Measurements from ENCODE around the gene ZDHHC9. TPM values are rescaled to one million over a fixed set of nuclear protein-coding genes. Genes with fewer than 3 reads are reported as not detected.
A peak's percentile ranks its signal among the peaks of the same experiment; 100 is the strongest.

ZDHHC9 gene
- total and polyA plus RNA-seq, 2 donors from 2014 or later, result 24.5 to 31.4 TPM

- no peak overlapping the region for H3K9ac ChIP-seq (ENCODE audit: low read length in 3 of 3)
- H3K9me3 ChIP-seq (ENCODE audit: control insufficient read depth in 2 of 3, insufficient read depth in 1 of 3, low read length in 3 of 3), result no peaks in the 10 kb centered on the region
- DNase-seq (peak in 1 of 5 donors; percentile 29), FAIRE-seq (no peak)
- TF ChIP-seq CTCF (IDR thresholded peaks at IDR 0.05; ENCODE audit: borderline replicate concordance, extremely low read depth, insufficient read depth), result no peak
- H3K4me1 ChIP-seq (ENCODE audit: control insufficient read depth in 2 of 3, insufficient read depth in 2 of 3, low read depth in 1 of 3, low read length in 3 of 3), result no peaks in the 10 kb centered on the region
- no peaks in the 10 kb centered on the region for H3K27me3 ChIP-seq (ENCODE audit: control insufficient read depth, insufficient read depth, low read length)
- H3K4me3 ChIP-seq (ENCODE audit: low read length in 3 of 3), result no peak overlapping the region
- intact Hi-C loops (cut with DNase I), result no loop called here
- no peaks in the 10 kb centered on the region for H3K36me3 ChIP-seq (ENCODE audit: control insufficient read depth in 2 of 3, insufficient read depth in 3 of 3, low read length in 3 of 3)
- no peak overlapping the region for H3K27ac ChIP-seq (ENCODE audit: low read depth in 2 of 2, low read length in 2 of 2)
These were observed 64.5 kb downstream of the ZDHHC9 start for GRCh38 chrX:129779086-129779672.

DNA sequence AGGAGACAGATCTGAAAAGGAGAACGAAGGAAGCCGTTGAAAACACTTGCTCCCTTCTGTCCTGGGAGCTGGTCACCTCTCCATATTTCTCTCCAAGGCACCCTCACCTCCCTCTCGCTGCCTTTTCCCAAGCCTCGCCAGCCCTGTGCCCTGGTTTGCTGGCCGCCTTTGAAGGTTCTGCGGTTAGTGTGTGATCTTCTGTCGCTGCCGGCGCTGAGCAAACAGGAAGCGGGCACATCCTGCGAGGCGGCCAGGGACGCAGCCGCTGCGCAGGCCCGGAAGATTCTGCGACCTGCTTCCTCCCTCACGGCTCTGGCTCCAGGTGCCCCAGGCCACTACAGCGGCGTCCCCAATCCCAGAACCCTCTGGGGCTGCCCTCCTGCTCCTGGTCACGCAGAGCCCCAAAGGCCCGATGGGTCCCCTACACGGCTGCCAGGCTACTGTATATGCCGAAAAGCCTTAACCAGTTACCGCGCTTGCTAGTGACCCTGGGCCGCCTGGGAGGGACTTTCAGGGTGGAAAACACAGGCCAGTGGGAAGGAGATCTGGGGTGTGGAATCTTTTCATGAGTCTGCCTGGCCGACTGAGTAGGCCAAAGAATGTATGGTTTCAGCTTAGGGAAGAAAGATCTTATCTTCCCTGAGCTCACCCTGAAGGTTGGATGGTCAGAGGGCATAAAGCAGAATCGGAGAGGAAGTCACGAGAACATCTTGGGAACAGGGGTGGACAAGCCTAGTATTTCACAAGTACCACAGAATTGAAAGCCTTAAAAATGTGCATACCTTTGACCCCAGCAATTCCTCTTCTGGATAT lies 66.3 kb downstream of the ZDHHC9 start:
- Histone ChIP-seq H3K27ac (ENCODE audit: low read depth in 2 of 2, low read length in 2 of 2) (peak overlapping the region in 1 of 2 donors; percentile 69), H3K27me3 (ENCODE audit: control insufficient read depth, insufficient read depth, low read length) (no peaks in the 10 kb centered on the region), H3K9ac (ENCODE audit: low read length in 3 of 3) (no peak overlapping the region), H3K9me3 (ENCODE audit: control insufficient read depth in 2 of 3, insufficient read depth in 1 of 3, low read length in 3 of 3) (no peaks in the 10 kb centered on the region), H3K4me1 (ENCODE audit: control insufficient read depth in 2 of 3, insufficient read depth in 2 of 3, low read depth in 1 of 3, low read length in 3 of 3) (peaks cover 0 to 4% (median 0%) of the 10 kb centered on the region in 3 donors), H3K36me3 (ENCODE audit: control insufficient read depth in 2 of 3, insufficient read depth in 3 of 3, low read length in 3 of 3) (no peaks in the 10 kb centered on the region), H3K4me3 (ENCODE audit: low read length in 3 of 3) (no peak overlapping the region)
- DNase-seq (peak in 3 of 5 donors; percentile 33 to 84 (median 36)), FAIRE-seq (no peak)
- intact Hi-C loops (cut with DNase I), result no loop called here
- TF ChIP-seq CTCF (IDR thresholded peaks at IDR 0.05; ENCODE audit: borderline replicate concordance, extremely low read depth, insufficient read depth), result no peak

DNA sequence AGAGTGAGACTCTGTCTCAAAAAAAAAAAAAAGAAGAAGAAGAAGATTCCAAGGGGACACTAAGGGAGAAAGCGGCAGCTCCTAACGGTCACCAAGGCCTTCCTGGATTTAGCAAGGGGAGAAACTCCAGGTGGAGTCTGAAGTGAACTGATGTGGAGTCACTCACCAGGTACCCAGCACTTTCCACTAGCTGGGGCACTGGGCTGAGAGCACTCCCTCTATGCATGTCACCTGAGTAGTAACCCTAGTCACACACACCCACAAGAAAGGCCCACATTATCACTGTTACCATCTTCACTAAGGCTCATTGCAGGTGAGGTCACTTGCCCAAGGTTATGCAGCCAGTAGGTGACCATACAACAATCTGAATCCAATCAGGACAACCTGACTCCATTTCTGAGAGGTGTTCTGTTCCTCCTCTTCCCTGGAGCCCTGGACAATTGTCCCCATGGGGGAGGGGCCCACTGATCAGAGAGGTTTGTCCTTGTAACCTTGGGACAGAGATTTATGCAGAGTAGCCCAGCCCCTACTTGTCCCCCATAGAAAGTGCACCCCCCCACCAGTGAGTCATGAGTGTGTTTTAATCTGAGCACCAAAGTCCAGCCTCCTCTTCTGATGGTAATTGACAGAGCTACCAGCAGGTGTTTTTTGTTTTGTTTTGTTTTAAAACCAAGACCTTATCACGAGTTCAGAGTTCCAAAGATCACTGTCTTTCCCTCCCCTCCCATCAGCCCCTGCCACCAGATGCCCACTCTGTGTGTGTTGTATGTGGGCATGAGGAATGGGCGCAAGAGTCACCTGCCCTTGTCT lies 69.8 kb downstream of the ZDHHC9 start:
- H3K9me3 ChIP-seq (ENCODE audit: control insufficient read depth in 2 of 3, insufficient read depth in 1 of 3, low read length in 3 of 3), result no peaks in the 10 kb centered on the region
- H3K4me1 ChIP-seq (ENCODE audit: control insufficient read depth in 2 of 3, insufficient read depth in 2 of 3, low read depth in 1 of 3, low read length in 3 of 3), result peaks cover 0 to 9% (median 0%) of the 10 kb centered on the region in 3 donors
- H3K36me3 ChIP-seq (ENCODE audit: control insufficient read depth in 2 of 3, insufficient read depth in 3 of 3, low read length in 3 of 3), result no peaks in the 10 kb centered on the region
- no peak overlapping the region for H3K4me3 ChIP-seq (ENCODE audit: low read length in 3 of 3)
- no peaks in the 10 kb centered on the region for H3K27me3 ChIP-seq (ENCODE audit: control insufficient read depth, insufficient read depth, low read length)
- TF ChIP-seq CTCF (IDR thresholded peaks at IDR 0.05; ENCODE audit: borderline replicate concordance, extremely low read depth, insufficient read depth), result no peak
- DNase-seq, result peak in 1 of 5 donors; percentile 33
- peak overlapping the region in 1 of 2 donors; percentile 4 for H3K27ac ChIP-seq (ENCODE audit: low read depth in 2 of 2, low read length in 2 of 2)
- intact Hi-C loops (cut with DNase I), result no loop called here
- H3K9ac ChIP-seq (ENCODE audit: low read length in 3 of 3), result no peak overlapping the region
- no peak for FAIRE-seq
